HCT116 (cell line): ENCODE results near the gene GATA3.
A peak's percentile ranks its signal among the peaks of the same experiment; 100 is the strongest.

ENCODE experiments used
- EZH2phosphoT487 ChIP-seq: fragments of 200-600 bp; IDR thresholded peaks from 2 replicates; pipeline ENCODE4 v1.6.1; 2018; ENCODE audit warnings: antibody characterized with exemption, borderline replicate concordance
- POLR2A ChIP-seq: IDR thresholded peaks from 2 replicates; pipeline ENCODE4 v1.7.0; 2011; ENCODE audit warnings: borderline replicate concordance; ENCODE audit not compliant: insufficient read depth, insufficient read length; ENCODE audit errors: extremely low read depth
- SP1 ChIP-seq: IDR thresholded peaks from 2 replicates; pipeline ENCODE4 v1.6.1; 2012; ENCODE audit warnings: low read depth
- TF ChIP-seq, protein P1 (sequence below): IDR thresholded peaks from 2 replicates; pipeline ENCODE4 v1.6.1; 2012
- TF ChIP-seq, protein P2 (sequence below), 3 experiments: fragments of 200-600 bp in 1 of 3; sonication (generic) in 1 of 3; IDR thresholded peaks in 2 of 3; conservative IDR thresholded peaks in 1 of 3; 2 replicates each; pipeline ENCODE4 v1.5.1; 2012 to 2017; ENCODE audit warnings: low read depth in 2 of 3, low read length in 2 of 3, antibody characterized with exemption in 1 of 3, borderline replicate concordance in 1 of 3, control low read depth in 1 of 3, mild to moderate bottlenecking in 1 of 3, mixed read lengths in 1 of 3, mixed run types in 1 of 3, moderate library complexity in 1 of 3; ENCODE audit not compliant: insufficient read depth in 1 of 3

GRCh38 chr10:8053446-8054243 is 843 bp upstream of the GATA3 start:
- TF ChIP-seq, protein P1, sequence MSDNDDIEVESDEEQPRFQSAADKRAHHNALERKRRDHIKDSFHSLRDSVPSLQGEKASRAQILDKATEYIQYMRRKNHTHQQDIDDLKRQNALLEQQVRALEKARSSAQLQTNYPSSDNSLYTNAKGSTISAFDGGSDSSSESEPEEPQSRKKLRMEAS: peak; percentile 79
- TF ChIP-seq, protein P2, sequence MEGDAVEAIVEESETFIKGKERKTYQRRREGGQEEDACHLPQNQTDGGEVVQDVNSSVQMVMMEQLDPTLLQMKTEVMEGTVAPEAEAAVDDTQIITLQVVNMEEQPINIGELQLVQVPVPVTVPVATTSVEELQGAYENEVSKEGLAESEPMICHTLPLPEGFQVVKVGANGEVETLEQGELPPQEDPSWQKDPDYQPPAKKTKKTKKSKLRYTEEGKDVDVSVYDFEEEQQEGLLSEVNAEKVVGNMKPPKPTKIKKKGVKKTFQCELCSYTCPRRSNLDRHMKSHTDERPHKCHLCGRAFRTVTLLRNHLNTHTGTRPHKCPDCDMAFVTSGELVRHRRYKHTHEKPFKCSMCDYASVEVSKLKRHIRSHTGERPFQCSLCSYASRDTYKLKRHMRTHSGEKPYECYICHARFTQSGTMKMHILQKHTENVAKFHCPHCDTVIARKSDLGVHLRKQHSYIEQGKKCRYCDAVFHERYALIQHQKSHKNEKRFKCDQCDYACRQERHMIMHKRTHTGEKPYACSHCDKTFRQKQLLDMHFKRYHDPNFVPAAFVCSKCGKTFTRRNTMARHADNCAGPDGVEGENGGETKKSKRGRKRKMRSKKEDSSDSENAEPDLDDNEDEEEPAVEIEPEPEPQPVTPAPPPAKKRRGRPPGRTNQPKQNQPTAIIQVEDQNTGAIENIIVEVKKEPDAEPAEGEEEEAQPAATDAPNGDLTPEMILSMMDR (IDR thresholded peaks at IDR 0.05 in 2 of 3, conservative IDR thresholded peaks at IDR 0.05 in 1 of 3; ENCODE audit: borderline replicate concordance in 1 of 3, insufficient read depth in 1 of 3, low read depth in 2 of 3, low read length in 2 of 3): peak; percentile 33 to 85 (median 73); a peak in 4 of 6 replicates
- no peak for TF ChIP-seq EZH2phosphoT487
- no peak for TF ChIP-seq POLR2A
- TF ChIP-seq SP1: no peak
